Neuronal stem cell (in vitro differentiated cells): ENCODE measurements around the gene MVD.

Experiments used
- DNase-seq: peaks from one replicate; pipeline ENCODE4 v3.0.0-alpha.2; 2013; ENCODE audit warnings: low spot score
- H2AFZ ChIP-seq: one replicate; pipeline ENCODE4 v1.6.1; 2013; ENCODE audit warnings: mild to moderate bottlenecking, low read length, inconsistent platforms
- H2AK5ac ChIP-seq: 2 replicates; pipeline ENCODE4 v1.6.1; 2013; ENCODE audit warnings: low read depth, mild to moderate bottlenecking, inconsistent platforms, low read length, moderate library complexity, mixed read lengths
- H2BK120ac ChIP-seq: 2 replicates; pipeline ENCODE4 v1.6.1; 2013; ENCODE audit warnings: low read depth, mild to moderate bottlenecking, inconsistent platforms, low read length, moderate library complexity, mixed read lengths
- H2BK12ac ChIP-seq: one replicate; pipeline ENCODE4 v1.6.1; 2013; ENCODE audit warnings: low read length, inconsistent platforms
- H2BK15ac ChIP-seq: 2 replicates; pipeline ENCODE4 v1.6.1; 2013; ENCODE audit warnings: mild to moderate bottlenecking, low read length, inconsistent platforms, mixed read lengths
- H2BK5ac ChIP-seq: one replicate; pipeline ENCODE4 v1.6.1; 2013; ENCODE audit warnings: inconsistent platforms, mild to moderate bottlenecking, low read length, moderate library complexity
- H3K14ac ChIP-seq: one replicate; pipeline ENCODE4 v1.6.1; 2013; ENCODE audit warnings: low read length, inconsistent platforms
- H3K18ac ChIP-seq: 2 replicates; pipeline ENCODE4 v1.6.1; 2013; ENCODE audit warnings: low read length, inconsistent platforms
- H3K23ac ChIP-seq: 2 replicates; pipeline ENCODE4 v1.6.1; 2013; ENCODE audit warnings: low read depth, mild to moderate bottlenecking, mixed read lengths, low read length, inconsistent platforms; ENCODE audit not compliant: poor library complexity
- H3K27ac ChIP-seq: replicated peaks from 3 replicates; pipeline ENCODE4 v1.5.1; 2013; ENCODE audit warnings: low read length, inconsistent platforms
- H3K27me3 ChIP-seq, 3 experiments: 2 replicates each; pipeline ENCODE4 v1.6.1; 2013; ENCODE audit warnings: low read length in 3 of 3, mild to moderate bottlenecking in 2 of 3, inconsistent platforms in 1 of 3, low read depth in 1 of 3, mixed read lengths in 1 of 3, moderate library complexity in 1 of 3; ENCODE audit not compliant: control insufficient read depth in 3 of 3, insufficient read depth in 3 of 3
- H3K36me3 ChIP-seq, 2 donors: replicated peaks in 1 of 2; 2 replicates each; pipeline ENCODE4 v1.6.1; 2013; ENCODE audit warnings: low read length in 2 of 2; ENCODE audit not compliant: control insufficient read depth in 2 of 2, insufficient read depth in 2 of 2
- H3K4ac ChIP-seq: 2 replicates; pipeline ENCODE4 v1.6.1; 2013; ENCODE audit warnings: inconsistent platforms, mild to moderate bottlenecking, low read length, moderate library complexity
- H3K4me1 ChIP-seq, 2 donors: 1 replicate in 1 of 2; 2 replicates in 1 of 2; pipeline ENCODE4 v1.6.1; 2013; ENCODE audit warnings: low read length in 2 of 2, low read depth in 1 of 2; ENCODE audit not compliant: control insufficient read depth in 2 of 2, insufficient read depth in 1 of 2
- H3K4me2 ChIP-seq: one replicate; pipeline ENCODE4 v1.6.1; 2013; ENCODE audit warnings: mild to moderate bottlenecking, low read length, inconsistent platforms; ENCODE audit not compliant: insufficient read depth, poor library complexity, severe bottlenecking
- H3K4me3 ChIP-seq, 2 donors: 2 replicates each; pipeline ENCODE4 v1.5.1; 2013; ENCODE audit warnings: low read length in 2 of 2, mild to moderate bottlenecking in 2 of 2, inconsistent platforms in 1 of 2, moderate library complexity in 1 of 2
- H3K79me1 ChIP-seq: one replicate; pipeline ENCODE4 v1.6.1; 2013; ENCODE audit warnings: low read depth, mild to moderate bottlenecking, inconsistent platforms, low read length, moderate library complexity
- H3K9ac ChIP-seq: one replicate; pipeline ENCODE4 v1.6.1; 2013; ENCODE audit warnings: mild to moderate bottlenecking, low read depth, low read length, inconsistent platforms; ENCODE audit not compliant: poor library complexity
- H3K9me3 ChIP-seq, 2 donors: replicated peaks in 1 of 2; 2 replicates each; pipeline versions ENCODE3 to v1.6.1; 2013; ENCODE audit warnings: low read length in 2 of 2, mild to moderate bottlenecking in 2 of 2, inconsistent platforms in 1 of 2, low read depth in 1 of 2, mixed read lengths in 1 of 2, moderate library complexity in 1 of 2; ENCODE audit not compliant: control insufficient read depth in 2 of 2, insufficient read depth in 1 of 2
- H4K8ac ChIP-seq: one replicate; pipeline ENCODE4 v1.6.1; 2013; ENCODE audit warnings: low read depth, mild to moderate bottlenecking, inconsistent platforms, low read length, moderate library complexity
- H4K91ac ChIP-seq: one replicate; pipeline ENCODE4 v1.6.1; 2013; ENCODE audit warnings: low read length, low read depth, mild to moderate bottlenecking, inconsistent platforms; ENCODE audit not compliant: poor library complexity
- WGBS, 2 donors: extraction: QIAGEN DNeasy Blood & Tissue Kit; methylation state at CpG; one replicate each; pipeline ENCODE4 v1.1.7; 2013; ENCODE audit warnings: missing lambda C conversion rate in 2 of 2, mixed read lengths in 1 of 2; ENCODE audit not compliant: insufficient read length in 2 of 2, insufficient replicate concordance in 1 of 2; ENCODE audit errors: extremely low coverage in 2 of 2; 5-methylcytosine and 5-hydroxymethylcytosine counted together

MVD gene

DNA sequence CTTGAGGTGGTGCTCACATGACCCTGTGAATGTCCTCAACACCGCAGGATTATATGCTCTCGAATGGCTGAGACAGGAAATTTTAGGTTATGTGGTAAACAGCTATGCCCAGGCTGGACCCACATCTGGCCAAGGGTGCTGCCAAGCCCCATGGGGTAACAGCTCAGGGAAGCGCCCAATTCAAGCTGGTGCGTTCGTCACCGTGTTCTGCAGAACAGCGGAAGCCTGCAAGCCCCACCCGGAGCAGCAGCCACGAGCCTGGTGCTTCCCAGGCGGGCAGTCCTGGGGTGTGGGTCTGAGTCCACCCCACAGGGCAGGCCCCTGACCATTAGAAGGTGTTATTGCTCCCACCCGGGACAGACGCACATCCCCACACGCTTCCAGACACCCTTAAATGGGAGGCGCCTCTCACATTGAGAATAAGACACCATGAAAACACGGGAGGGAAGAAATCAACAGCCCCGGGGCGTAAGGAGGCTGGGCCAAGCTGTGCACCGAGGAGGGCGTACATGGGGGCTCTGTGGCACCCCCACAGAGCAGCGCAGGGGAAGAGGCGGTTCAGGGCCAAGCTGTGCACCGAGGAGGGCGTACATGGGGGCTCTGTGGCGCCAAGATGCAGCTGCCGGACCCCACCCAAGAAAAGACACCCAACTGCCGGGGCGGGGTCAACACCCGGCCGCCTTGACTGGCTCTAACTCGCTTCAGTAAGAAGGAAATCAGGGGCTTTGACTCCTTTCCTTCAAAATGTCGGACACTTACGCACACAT is 9.1 kb downstream of the MVD start:
- no peak overlapping the region for H3K4ac ChIP-seq

DNA sequence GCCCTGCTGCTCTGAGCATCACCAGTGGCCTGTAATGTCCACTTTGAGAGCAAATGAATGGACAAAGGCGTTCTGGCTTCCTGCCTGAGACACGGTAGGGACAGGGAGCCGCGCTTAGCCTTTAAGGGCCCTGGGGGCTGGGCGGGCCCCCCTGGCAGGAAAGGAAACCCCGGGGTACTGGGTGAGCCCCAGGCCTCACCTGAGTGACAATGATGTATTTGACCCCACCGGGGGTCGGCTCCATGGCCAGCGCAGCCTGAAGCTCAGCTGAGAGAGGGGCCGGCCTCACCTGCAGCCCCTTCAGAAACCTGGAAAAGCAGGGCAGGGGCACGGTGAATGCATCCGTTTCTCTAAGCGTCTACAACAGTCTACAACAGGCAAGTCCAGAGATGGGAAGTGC is 9.8 kb downstream of the MVD start:
- peaks cover 40 to 71% of the 10 kb centered on the region in 2 donors for H3K36me3 ChIP-seq
- WGBS, 2 donors, result no CpG with 5 or more reads among the region's 13 CpGs

More for the DNA sequence above, 9.1 kb downstream of the MVD start:
- no peak for DNase-seq
- no peak overlapping the region for H3K23ac ChIP-seq
- H3K79me1 ChIP-seq, result peaks cover 23% of the 10 kb centered on the region
- no peaks in the 10 kb centered on the region for H3K9me3 ChIP-seq
- H3K27me3 ChIP-seq, result no peaks in the 10 kb centered on the region
- H3K9ac ChIP-seq, result no peak overlapping the region
- no peak overlapping the region for H4K91ac ChIP-seq
- H3K4me2 ChIP-seq, result no peak overlapping the region
- H3K4me1 ChIP-seq, result peaks cover 14 to 17% of the 10 kb centered on the region in 2 donors
- no peak overlapping the region for H2BK15ac ChIP-seq
- H3K4me3 ChIP-seq, result no peak overlapping the region
- no peak overlapping the region for H3K14ac ChIP-seq
- H2BK120ac ChIP-seq, result no peak overlapping the region
- H3K18ac ChIP-seq, result no peak overlapping the region
- no peak overlapping the region for H2BK12ac ChIP-seq
- H4K8ac ChIP-seq, result no peak overlapping the region
- peak overlapping the region; percentile 39 for H2BK5ac ChIP-seq
- H3K27ac ChIP-seq, result no peak overlapping the region
- no CpG with 5 or more reads among the region's 32 CpGs for WGBS, 2 donors
- H2AFZ ChIP-seq, result no peak overlapping the region
- H3K36me3 ChIP-seq, result peaks cover 44 to 77% of the 10 kb centered on the region in 2 donors
- no peak overlapping the region for H2AK5ac ChIP-seq

DNA sequence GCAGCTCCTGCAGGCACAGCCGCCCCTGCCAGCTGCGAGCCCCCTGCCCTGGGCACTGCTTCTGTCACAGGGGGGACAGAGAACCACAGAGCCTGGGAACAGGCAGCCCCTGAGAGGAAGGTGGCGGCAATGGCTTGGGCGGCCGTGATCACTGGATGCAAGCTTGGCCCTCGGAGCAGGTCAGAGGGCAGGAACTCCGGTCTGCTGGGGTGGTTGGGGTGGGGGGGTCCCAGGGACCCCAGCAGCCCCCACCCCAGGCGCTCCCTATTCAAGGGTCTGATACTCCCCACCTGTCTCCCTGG is 10.2 kb downstream of the MVD start:
- no peak overlapping the region for H3K4me2 ChIP-seq
- H2AFZ ChIP-seq, result no peak overlapping the region
- no peak overlapping the region for H3K14ac ChIP-seq
- H3K36me3 ChIP-seq, result peaks cover 37 to 68% of the 10 kb centered on the region in 2 donors
- no peak overlapping the region for H3K4ac ChIP-seq
- H2BK120ac ChIP-seq, result no peak overlapping the region
- H2BK12ac ChIP-seq, result no peak overlapping the region
- no peak overlapping the region for H3K9ac ChIP-seq
- H2BK5ac ChIP-seq, result no peak overlapping the region
- H3K4me1 ChIP-seq, result peaks cover 14 to 17% of the 10 kb centered on the region in 2 donors
- H4K91ac ChIP-seq, result no peak overlapping the region
- H2AK5ac ChIP-seq, result no peak overlapping the region
- H3K79me1 ChIP-seq, result peaks cover 21% of the 10 kb centered on the region
- no peak overlapping the region for H3K4me3 ChIP-seq
- no peaks in the 10 kb centered on the region for H3K9me3 ChIP-seq
- peak overlapping the region; percentile 55 for H3K23ac ChIP-seq
- no peak overlapping the region for H3K18ac ChIP-seq
- no peaks in the 10 kb centered on the region for H3K27me3 ChIP-seq
- no CpG with 5 or more reads among the region's 8 CpGs for WGBS, 2 donors
- DNase-seq, result no peak
- no peak overlapping the region for H2BK15ac ChIP-seq
- no peak overlapping the region for H3K27ac ChIP-seq
- H4K8ac ChIP-seq, result no peak overlapping the region

More for the DNA sequence above, 9.8 kb downstream of the MVD start:
- no peak overlapping the region for H3K4ac ChIP-seq
- H2AFZ ChIP-seq, result no peak overlapping the region
- peaks cover 22% of the 10 kb centered on the region for H3K79me1 ChIP-seq
- no peak overlapping the region for H3K4me3 ChIP-seq
- no peak overlapping the region for H3K18ac ChIP-seq
- H2BK12ac ChIP-seq, result no peak overlapping the region
- H3K4me1 ChIP-seq, result peaks cover 14 to 17% of the 10 kb centered on the region in 2 donors
- H2BK120ac ChIP-seq, result no peak overlapping the region
- no peak overlapping the region for H4K91ac ChIP-seq
- no peaks in the 10 kb centered on the region for H3K9me3 ChIP-seq
- H2BK5ac ChIP-seq, result no peak overlapping the region
- no peak overlapping the region for H3K9ac ChIP-seq
- H3K27me3 ChIP-seq, result no peaks in the 10 kb centered on the region
- no peak overlapping the region for H3K14ac ChIP-seq
- H3K4me2 ChIP-seq, result no peak overlapping the region
- H3K23ac ChIP-seq, result no peak overlapping the region
- H4K8ac ChIP-seq, result no peak overlapping the region
- no peak overlapping the region for H2AK5ac ChIP-seq
- H2BK15ac ChIP-seq, result no peak overlapping the region
- no peak overlapping the region for H3K27ac ChIP-seq
- no peak for DNase-seq

DNA sequence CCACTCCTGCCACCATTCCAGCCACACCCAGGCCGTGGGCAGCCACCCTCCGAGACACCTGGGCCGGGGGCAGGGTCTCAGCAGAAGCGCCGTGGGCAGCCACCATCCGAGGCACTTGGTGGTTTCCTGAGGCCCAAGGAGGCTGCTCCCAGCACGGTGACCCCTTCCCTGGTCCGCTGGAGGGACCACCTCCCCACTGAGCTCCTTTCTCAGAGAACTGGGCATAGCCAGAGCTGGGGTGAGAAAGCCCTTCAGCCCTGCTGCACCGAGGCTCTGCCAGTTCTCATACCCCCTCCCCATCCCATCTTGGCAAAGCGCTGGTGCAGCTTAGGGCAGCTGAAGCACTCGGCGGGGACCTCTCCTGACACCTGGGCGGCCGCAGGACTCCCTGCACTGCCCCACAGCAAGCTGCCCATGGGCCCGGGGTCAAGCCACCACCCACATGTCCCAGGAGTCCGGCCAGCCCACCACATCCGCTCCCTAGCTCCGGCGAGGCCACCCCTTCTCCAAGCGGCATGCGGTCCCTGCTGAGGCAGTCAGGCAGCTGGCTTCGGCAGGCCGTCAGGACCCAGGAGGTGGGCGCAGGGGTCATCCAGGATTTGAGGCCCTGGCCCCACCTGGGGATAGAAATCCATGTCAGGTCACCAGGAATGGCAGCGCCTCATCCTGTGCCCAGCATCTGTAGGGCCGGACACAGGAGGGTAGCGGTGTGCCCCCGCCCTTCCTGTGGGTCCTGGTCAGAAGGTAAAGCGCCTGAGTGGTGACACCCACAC is 10.7 kb downstream of the MVD start:
- H2BK120ac ChIP-seq, result no peak overlapping the region
- H3K4ac ChIP-seq, result no peak overlapping the region
- no peak overlapping the region for H2BK12ac ChIP-seq
- no peaks in the 10 kb centered on the region for H3K27me3 ChIP-seq
- peak overlapping the region in 1 of 2 donors; percentile 3 for H3K4me3 ChIP-seq
- no peak overlapping the region for H3K4me2 ChIP-seq
- H4K8ac ChIP-seq, result no peak overlapping the region
- no peak overlapping the region for H2BK15ac ChIP-seq
- H3K4me1 ChIP-seq, result peaks cover 14 to 17% of the 10 kb centered on the region in 2 donors
- H3K23ac ChIP-seq, result peak overlapping the region; percentile 55
- H3K79me1 ChIP-seq, result peaks cover 17% of the 10 kb centered on the region
- H2AK5ac ChIP-seq, result no peak overlapping the region
- DNase-seq, result no peak
- H3K9me3 ChIP-seq, result no peaks in the 10 kb centered on the region
- no peak overlapping the region for H4K91ac ChIP-seq
- H3K9ac ChIP-seq, result no peak overlapping the region
- no peak overlapping the region for H3K14ac ChIP-seq
- H3K18ac ChIP-seq, result no peak overlapping the region
- no peak overlapping the region for H3K27ac ChIP-seq
- WGBS, 2 donors, result no CpG with 5 or more reads among the region's 29 CpGs
- H2AFZ ChIP-seq, result no peak overlapping the region
- H2BK5ac ChIP-seq, result peak overlapping the region; percentile 75
- H3K36me3 ChIP-seq, result peaks cover 36 to 62% of the 10 kb centered on the region in 2 donors
